GM12873 (cell line): ENCODE results near the gene R3HDM4.

Experiments used
- TF ChIP-seq, protein P1 (sequence below): IDR thresholded peaks from 2 replicates; pipeline ENCODE4 v1.5.1; 2012; ENCODE audit warnings: low read depth, mild to moderate bottlenecking, moderate library complexity, low read length, control low read depth; ENCODE audit not compliant: insufficient read depth; ENCODE audit errors: missing control alignments

Gene R3HDM4

DNA sequence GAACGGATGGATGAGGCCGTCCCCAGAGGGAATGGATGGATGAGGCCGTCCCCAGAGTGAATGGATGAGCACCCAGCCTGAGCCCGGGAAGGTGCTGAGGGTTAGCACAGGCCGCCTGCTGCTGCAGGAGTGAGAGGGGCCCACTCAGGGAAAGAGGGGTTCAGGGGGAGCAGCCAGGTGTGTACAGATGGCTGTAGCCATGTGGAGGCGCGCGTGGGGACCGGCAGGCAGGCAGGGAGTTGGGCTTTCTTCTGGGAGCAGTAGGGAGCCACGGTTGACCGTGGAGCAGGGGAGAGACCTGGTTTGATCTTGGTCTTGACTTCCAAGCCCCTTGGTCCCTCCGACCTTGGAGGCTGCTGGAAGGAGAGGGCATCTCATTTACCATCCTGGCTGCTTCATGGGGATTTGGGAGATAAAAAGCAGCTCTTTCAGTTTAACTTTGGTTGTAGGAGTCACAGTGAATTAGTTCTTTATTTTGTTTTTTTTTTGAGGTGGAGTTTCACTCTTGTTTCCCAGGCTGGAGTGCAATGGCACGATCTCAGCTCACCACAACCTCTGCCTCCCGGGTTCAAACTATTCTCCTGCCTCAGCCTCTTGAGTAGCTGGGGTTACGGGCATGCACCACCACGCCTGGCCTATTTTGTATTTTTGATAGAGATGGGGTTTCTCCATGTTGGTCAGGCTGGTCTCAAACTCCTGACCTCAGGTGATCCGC is 37.5 kb upstream of the R3HDM4 start:
- TF ChIP-seq, protein P1, sequence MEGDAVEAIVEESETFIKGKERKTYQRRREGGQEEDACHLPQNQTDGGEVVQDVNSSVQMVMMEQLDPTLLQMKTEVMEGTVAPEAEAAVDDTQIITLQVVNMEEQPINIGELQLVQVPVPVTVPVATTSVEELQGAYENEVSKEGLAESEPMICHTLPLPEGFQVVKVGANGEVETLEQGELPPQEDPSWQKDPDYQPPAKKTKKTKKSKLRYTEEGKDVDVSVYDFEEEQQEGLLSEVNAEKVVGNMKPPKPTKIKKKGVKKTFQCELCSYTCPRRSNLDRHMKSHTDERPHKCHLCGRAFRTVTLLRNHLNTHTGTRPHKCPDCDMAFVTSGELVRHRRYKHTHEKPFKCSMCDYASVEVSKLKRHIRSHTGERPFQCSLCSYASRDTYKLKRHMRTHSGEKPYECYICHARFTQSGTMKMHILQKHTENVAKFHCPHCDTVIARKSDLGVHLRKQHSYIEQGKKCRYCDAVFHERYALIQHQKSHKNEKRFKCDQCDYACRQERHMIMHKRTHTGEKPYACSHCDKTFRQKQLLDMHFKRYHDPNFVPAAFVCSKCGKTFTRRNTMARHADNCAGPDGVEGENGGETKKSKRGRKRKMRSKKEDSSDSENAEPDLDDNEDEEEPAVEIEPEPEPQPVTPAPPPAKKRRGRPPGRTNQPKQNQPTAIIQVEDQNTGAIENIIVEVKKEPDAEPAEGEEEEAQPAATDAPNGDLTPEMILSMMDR = no peak

DNA sequence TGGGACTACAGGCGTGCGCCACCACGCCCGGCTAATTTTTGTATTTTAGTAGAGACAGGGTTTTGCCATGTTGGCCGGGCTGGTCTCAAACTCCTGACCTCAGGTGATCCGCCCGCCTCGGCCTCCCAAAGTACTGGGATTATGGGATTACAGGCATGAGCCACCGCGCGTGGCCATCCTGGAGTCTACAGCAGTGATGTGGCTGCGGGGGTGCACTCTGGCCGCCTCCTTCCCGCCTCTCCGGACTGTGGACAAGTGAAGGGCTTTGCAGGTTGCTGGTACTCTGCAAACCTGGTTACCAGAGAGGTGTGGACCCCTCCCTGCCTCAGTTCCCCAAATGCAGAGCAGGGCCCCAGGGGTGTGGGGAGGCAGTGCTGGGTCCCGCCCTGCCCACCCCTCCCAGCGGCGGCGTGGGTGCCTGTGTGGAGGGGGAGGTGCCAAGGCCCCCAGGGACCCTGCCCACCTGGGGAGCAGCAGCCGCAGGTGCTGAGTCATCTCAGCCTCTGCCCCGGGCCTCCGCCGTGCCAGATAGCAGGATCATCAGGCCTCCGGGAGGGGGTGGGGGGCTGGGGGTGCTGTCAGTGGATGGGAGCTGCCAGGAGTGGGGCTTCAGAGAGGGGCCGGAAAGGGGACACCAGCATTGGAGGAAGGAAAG is 36.0 kb upstream of the R3HDM4 start:
- TF ChIP-seq, protein P1 = no peak

DNA sequence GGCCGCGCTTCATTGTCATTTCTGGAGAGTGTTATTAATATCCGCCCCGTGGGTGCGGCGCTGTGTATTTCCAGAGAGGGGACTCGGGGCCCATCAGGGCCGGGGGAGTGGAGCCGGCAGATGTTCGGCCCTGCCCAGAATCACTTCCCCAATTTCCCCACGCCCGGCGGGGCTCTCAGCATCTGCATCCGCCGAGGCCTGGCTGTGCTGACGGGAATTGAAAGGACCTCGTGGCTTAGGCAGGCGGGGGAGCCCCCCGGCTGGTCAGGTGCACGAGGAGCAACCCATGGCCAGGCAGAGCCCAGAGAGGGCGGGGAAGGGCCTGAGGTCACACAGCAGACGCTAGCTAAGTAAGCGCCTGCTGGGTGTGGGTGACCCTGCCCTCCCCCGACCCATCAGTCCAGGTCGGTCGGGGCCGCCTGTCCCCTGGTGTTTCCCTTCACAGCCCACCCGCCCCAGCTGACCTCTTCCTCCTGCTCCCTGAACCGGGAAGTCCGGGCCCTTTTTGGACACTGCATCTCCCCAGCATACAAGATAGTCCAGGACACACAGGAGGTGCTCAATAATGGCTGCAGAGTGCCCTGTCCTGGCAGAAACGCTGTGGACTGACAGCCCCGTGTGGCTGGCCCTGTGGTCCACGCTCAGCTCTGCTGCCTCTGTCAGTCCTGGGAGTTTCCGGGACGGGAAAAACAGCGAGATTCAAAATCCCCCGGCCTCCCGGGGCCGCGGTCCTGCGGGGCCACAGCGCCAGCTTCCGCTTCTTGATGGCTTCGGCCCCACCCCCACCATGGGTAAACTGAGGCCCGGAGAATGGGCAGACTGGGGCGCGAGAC is 34.9 kb upstream of the R3HDM4 start:
- TF ChIP-seq, protein P1 = no peak

DNA sequence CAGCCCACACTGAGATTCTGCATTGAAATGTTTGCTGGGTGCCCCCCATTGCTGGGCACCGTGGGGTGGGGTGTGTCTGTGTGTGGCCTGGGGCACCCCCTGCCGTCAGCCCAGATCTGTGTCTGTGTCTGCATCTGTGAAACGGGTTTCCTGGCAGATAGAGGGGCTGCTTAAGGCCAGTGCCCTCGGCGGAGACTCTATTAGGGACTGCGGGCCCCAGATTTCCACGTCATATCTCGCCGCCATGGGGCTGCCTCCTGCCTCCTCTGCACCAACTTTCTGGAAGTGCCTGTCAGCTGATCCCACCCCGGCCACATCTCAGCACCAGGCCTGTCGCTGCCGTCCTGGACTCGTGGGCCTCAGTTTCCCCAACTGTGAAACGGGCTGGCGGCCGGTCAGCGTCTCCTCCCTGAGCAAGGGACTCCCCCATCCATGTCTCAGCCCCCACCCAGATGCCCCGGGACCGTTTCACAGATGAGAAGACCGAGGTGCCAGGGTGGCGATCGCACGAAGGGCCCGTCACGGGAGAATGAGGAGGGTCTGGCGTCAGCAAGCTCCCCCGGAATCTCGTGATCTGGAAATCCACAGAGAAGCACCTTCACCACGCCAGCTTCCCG is 34.2 kb upstream of the R3HDM4 start:
- TF ChIP-seq, protein P1 = peak; percentile 33

DNA sequence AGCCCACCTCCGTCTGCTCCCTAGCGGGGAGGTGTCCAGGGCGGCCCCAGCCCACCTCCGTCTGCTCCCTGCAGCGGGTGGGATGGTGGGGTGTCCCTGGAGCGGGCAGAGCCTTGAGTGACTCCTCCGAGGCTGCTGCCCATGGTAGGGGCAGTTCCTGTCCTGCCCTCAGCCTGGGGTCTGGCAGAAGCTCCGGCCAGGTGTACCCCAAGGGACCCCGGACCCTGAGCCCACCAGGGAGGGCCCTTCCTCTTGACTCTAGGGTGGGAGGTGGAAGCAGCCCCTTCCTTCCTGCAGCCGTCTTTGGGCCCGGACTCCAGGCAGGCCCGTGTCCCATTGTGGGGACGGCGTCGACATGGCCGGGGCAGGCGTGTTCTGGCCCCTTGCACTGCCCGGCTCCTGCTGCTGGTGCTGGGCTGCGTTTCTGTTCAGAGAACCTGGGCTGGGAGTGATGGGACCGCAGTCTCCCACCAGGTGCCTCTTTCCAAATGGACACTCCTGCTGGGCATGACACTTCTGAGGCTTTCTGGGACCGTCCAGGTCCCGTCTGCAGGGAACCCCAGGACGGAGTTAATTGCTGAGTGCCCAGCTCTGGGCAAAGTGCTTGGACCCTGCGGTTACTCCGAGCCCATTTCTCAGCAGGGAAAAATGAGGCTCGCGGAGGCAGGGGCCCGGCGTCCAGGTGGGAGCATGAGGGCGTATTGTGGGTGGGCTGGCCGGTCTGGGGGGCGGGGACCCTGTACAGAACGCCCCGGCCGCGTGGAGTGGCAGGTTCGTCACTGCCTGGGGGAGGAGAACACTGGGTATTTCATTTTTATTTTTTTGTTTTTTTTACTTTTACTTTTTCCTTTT is 32.6 kb upstream of the R3HDM4 start:
- TF ChIP-seq, protein P1 = no peak

DNA sequence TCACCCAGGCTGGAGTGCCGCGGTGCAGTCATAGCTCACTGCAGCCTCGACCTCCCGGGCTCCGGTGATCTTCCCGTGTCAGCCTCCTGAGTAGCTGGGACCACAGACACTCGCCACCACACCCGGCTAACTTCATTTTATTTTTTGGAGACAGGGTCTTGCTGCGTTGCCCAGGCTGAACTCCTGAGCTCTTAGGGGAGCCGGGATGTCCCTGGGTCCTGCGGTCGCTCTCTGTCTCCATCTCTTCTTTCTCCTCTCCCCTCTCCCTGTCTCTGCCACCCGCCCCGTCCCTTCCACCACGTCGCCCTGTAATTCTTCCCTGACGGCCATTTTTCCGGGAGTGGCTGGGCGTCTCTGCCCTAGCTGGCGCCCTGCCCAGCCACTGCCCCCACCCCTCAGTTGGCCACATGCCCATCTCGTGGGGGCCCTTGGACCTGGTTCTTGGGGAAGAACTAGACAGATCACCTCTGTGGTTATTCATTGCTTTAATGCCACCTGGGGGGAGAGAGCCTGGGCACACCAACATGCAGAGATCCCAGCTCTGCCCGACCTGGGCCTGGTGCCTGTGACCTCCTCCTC is 31.7 kb upstream of the R3HDM4 start:
- TF ChIP-seq, protein P1 = no peak
